Liver (tissue), 9 donors: ENCODE results near the gene LPGAT1. TPM values are rescaled to one million over a fixed set of nuclear protein-coding genes. Genes with fewer than 3 reads are reported as not detected.

Experiments
- DNase-seq: peaks from one replicate; pipeline ENCODE4 v3.0.0-alpha.2; 2017; ENCODE audit warnings: low spot score
- H3K27ac ChIP-seq, 2 donors: one replicate each; pipeline ENCODE4 v1.7.0; 2013; ENCODE audit warnings: inconsistent platforms in 2 of 2, low read length in 2 of 2, control low read depth in 1 of 2, low read depth in 1 of 2, mild to moderate bottlenecking in 1 of 2
- H3K27me3 ChIP-seq, 4 donors: one replicate each; pipeline versions ENCODE4 v1.6.1 to v1.7.0; 2013; ENCODE audit warnings: low read length in 3 of 4, inconsistent platforms in 1 of 4, mild to moderate bottlenecking in 1 of 4, moderate library complexity in 1 of 4; ENCODE audit not compliant: control insufficient read depth in 4 of 4, insufficient read depth in 4 of 4
- H3K36me3 ChIP-seq, 4 donors: one replicate each; pipeline versions ENCODE4 v1.6.1 to v1.7.0; 2013; ENCODE audit warnings: low read length in 3 of 4, mild to moderate bottlenecking in 3 of 4, low read depth in 1 of 4, moderate library complexity in 1 of 4; ENCODE audit not compliant: control insufficient read depth in 4 of 4, insufficient read depth in 3 of 4
- H3K4me1 ChIP-seq, 4 donors: one replicate each; pipeline versions ENCODE4 v1.6.1 to v1.7.0; 2013; ENCODE audit warnings: low read length in 3 of 4, mild to moderate bottlenecking in 3 of 4, moderate library complexity in 1 of 4; ENCODE audit not compliant: control insufficient read depth in 4 of 4, insufficient read depth in 4 of 4
- H3K4me3 ChIP-seq, 3 donors: one replicate each; pipeline versions ENCODE4 v1.6.1 to v1.7.0; 2013; ENCODE audit warnings: low read length in 3 of 3, control low read depth in 1 of 3, low read depth in 1 of 3, mild to moderate bottlenecking in 1 of 3
- H3K9ac ChIP-seq, 2 donors: one replicate each; pipeline ENCODE4 v1.7.0; 2013; ENCODE audit warnings: low read length in 2 of 2, mild to moderate bottlenecking in 2 of 2, moderate library complexity in 2 of 2, control low read depth in 1 of 2, low read depth in 1 of 2
- H3K9me3 ChIP-seq, 4 donors: one replicate each; pipeline versions ENCODE4 v1.6.1 to v1.7.0; 2013; ENCODE audit warnings: low read length in 3 of 4; ENCODE audit not compliant: control insufficient read depth in 4 of 4
- ATF3 ChIP-seq: IDR thresholded peaks from 2 replicates; pipeline ENCODE4 v1.6.1; 2016; ENCODE audit warnings: antibody characterized with exemption
- CTCF ChIP-seq: fragments of 150-350 bp; IDR thresholded peaks from 2 replicates; pipeline ENCODE4 v1.5.1; 2017; ENCODE audit warnings: improper control_type of control experiment, low read depth, low read length; ENCODE audit not compliant: missing input control
- EGR1 ChIP-seq, 2 donors: IDR thresholded peaks; 2 replicates each; pipeline ENCODE4 v1.6.1; 2016 to 2018; ENCODE audit warnings: antibody characterized with exemption in 2 of 2, low read depth in 2 of 2
- FOXA1 ChIP-seq: IDR thresholded peaks from 2 replicates; pipeline ENCODE4 v1.6.1; 2016; ENCODE audit warnings: antibody characterized with exemption
- FOXA2 ChIP-seq: IDR thresholded peaks from 2 replicates; pipeline ENCODE4 v1.6.1; 2016; ENCODE audit warnings: antibody characterized with exemption
- GABPA ChIP-seq, 2 donors: IDR thresholded peaks in 1 of 2; conservative IDR thresholded peaks in 1 of 2; 2 replicates each; pipeline ENCODE4 v1.6.1; 2016; ENCODE audit warnings: antibody characterized with exemption in 2 of 2, mild to moderate bottlenecking in 1 of 2, moderate library complexity in 1 of 2
- HNF4A ChIP-seq, 2 donors: conservative IDR thresholded peaks; 2 replicates each; pipeline ENCODE4 v1.6.1; 2016; ENCODE audit warnings: antibody characterized with exemption in 2 of 2, mild to moderate bottlenecking in 2 of 2
- HNF4G ChIP-seq: IDR thresholded peaks from 2 replicates; pipeline ENCODE4 v1.6.1; 2016; ENCODE audit warnings: antibody characterized with exemption
- JUND ChIP-seq, 2 donors: IDR thresholded peaks; 2 replicates each; pipeline ENCODE4 v1.6.1; 2016; ENCODE audit warnings: antibody characterized with exemption in 2 of 2
- MAX ChIP-seq: IDR thresholded peaks from 2 replicates; pipeline ENCODE4 v1.6.1; 2016; ENCODE audit warnings: antibody characterized with exemption
- NR2F2 ChIP-seq: IDR thresholded peaks from 2 replicates; pipeline ENCODE4 v1.6.1; 2016; ENCODE audit warnings: antibody characterized with exemption
- RAD21 ChIP-seq, 2 donors: IDR thresholded peaks; 2 replicates each; pipeline ENCODE4 v1.6.1; 2016; ENCODE audit warnings: antibody characterized with exemption in 2 of 2, mild to moderate bottlenecking in 2 of 2
- REST ChIP-seq: IDR thresholded peaks from 2 replicates; pipeline ENCODE4 v1.6.1; 2016; ENCODE audit warnings: antibody characterized with exemption, mild to moderate bottlenecking
- RXRA ChIP-seq, 2 donors: IDR thresholded peaks; 2 replicates each; pipeline ENCODE4 v1.6.1; 2017 to 2018; ENCODE audit warnings: antibody characterized with exemption in 2 of 2, mild to moderate bottlenecking in 1 of 2
- SP1 ChIP-seq: IDR thresholded peaks from 2 replicates; pipeline ENCODE4 v1.6.1; 2018; ENCODE audit warnings: antibody characterized with exemption, mild to moderate bottlenecking
- TAF1 ChIP-seq: conservative IDR thresholded peaks from 2 replicates; pipeline ENCODE4 v1.6.1; 2016; ENCODE audit warnings: antibody characterized with exemption, mild to moderate bottlenecking
- YY1 ChIP-seq: IDR thresholded peaks from 2 replicates; pipeline ENCODE4 v1.6.1; 2016; ENCODE audit warnings: antibody characterized with exemption, mild to moderate bottlenecking
- ZBTB33 ChIP-seq: IDR thresholded peaks from 2 replicates; pipeline ENCODE4 v1.6.1; 2016; ENCODE audit warnings: antibody characterized with exemption
- WGBS: extraction: QIAGEN DNeasy Blood & Tissue Kit; methylation state at CpG from one replicate; pipeline ENCODE4 v1.1.7; 2013; 5-methylcytosine and 5-hydroxymethylcytosine counted together
- polyA plus RNA-seq, 2 donors: library from polyadenylated mRNA; stranded (reverse) in 1 of 2; unstranded in 1 of 2; fragments of 200-250 nt in 1 of 2; fragments of >200 nt in 1 of 2; fragmentation: Nextera tagmentation in 1 of 2; extraction: Ambion mirVana in 1 of 2; gene quantifications; one replicate each; pipeline versions ENCODE4 v1.2.1 to v1.2.3, GENCODE V29; 2013 to 2015
- total RNA-seq, 2 donors: library from RNA; depleted of rRNA; stranded (reverse); fragments of >200 nt; gene quantifications; one replicate each; pipeline ENCODE4 v1.2.3, GENCODE V29; 2014
- donor health status: healthy.
- donor health status: healthy.
- donor health status: healthy.
- donor health status: healthy.
- donor health status: healthy.

LPGAT1 gene
- total and polyA plus RNA-seq, 4 donors: 11.6 to 53.8 (median 32.2) TPM

GRCh38 chr1:211734359-211734758 is 96.2 kb downstream of the LPGAT1 start:
- Histone ChIP-seq H3K36me3 (no peaks in the 10 kb centered on the region), H3K27me3 (no peaks in the 10 kb centered on the region), H3K27ac (no peak overlapping the region), H3K4me1 (no peaks in the 10 kb centered on the region), H3K9ac (no peak overlapping the region), H3K9me3 (no peaks in the 10 kb centered on the region), H3K4me3 (no peak overlapping the region)
- DNase-seq: no peak
- TF ChIP-seq TAF1 (no peak), YY1 (no peak), FOXA1 (no peak), CTCF (no peak), ZBTB33 (no peak), HNF4A (conservative IDR thresholded peaks at IDR 0.05) (no peak), FOXA2 (no peak), JUND (IDR thresholded peaks at IDR 0.05) (no peak), HNF4G (no peak), EGR1 (IDR thresholded peaks at IDR 0.05; ENCODE audit: low read depth in 2 of 2) (no peak), MAX (no peak), SP1 (no peak), GABPA (IDR thresholded peaks at IDR 0.05 in 1 of 2, conservative IDR thresholded peaks at IDR 0.05 in 1 of 2) (no peak), REST (no peak), ATF3 (no peak), RXRA (IDR thresholded peaks at IDR 0.05) (no peak), NR2F2 (no peak), RAD21 (IDR thresholded peaks at IDR 0.05) (no peak)
- 52% methylated on average over 9 of the region's 9 CpGs for WGBS
